NCI-H82 treated with DMSO at 0.1 percent for 48 hours (cell line): ENCODE data around the gene MYRIP.
"Not testable (repeated sequence)": the region's sequence is repeated elsewhere in the genome, so short reads cannot be mapped to it uniquely, and the experiment has no call there.

ENCODE experiments used
- DNase-seq: peaks from one replicate; lab custom pipeline; 2025; ENCODE audit not compliant: unreplicated experiment; lab: John Stamatoyannopoulos, UW

MYRIP gene

DNA sequence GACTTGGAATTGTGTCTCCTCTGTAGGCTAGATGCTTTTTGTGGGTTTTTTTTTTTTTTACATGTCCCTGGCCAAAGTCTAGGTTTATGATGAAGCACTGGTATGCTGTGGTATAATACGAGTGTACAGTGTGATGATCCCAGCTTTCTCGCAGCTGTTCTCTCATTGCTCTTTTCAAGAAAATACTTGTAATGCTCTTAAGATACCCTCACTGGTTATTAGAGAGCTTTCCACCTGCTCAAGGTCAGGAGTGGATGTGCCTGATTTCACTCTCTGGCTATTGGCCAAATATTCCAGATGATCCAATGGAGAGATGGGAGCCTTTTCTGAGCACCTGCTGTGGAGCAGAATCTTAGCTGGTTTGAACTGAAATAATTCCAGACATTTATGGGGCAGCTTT, 215.1 kb downstream of the MYRIP start:
- DNase-seq = no peak

- DNase-seq = not testable (repeated sequence)
Measured at GRCh38 chr3:40025892-40026291, 216.5 kb downstream of the MYRIP start.

DNA sequence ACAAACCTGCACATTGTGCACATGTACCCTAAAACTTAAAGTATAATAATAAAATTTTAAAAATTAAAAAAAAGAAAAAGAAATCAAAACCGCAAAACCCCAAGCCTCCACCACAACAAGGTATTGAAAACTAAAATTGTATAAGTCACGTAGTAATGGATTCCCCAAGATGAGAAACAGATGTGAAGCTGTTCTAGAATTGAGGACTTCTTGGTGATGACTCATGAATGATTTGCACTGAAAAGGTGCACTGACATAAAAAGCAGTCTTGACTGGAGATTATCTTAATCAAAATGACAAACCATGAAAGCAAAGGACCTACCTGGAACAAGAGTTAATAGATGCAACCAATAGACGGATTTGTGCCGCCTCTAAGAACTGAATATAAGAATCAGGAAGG, 225.8 kb downstream of the MYRIP start:
- DNase-seq = no peak

GRCh38 chr3:40037582-40037981, 228.2 kb downstream of the MYRIP start:
- no peak for DNase-seq

DNA sequence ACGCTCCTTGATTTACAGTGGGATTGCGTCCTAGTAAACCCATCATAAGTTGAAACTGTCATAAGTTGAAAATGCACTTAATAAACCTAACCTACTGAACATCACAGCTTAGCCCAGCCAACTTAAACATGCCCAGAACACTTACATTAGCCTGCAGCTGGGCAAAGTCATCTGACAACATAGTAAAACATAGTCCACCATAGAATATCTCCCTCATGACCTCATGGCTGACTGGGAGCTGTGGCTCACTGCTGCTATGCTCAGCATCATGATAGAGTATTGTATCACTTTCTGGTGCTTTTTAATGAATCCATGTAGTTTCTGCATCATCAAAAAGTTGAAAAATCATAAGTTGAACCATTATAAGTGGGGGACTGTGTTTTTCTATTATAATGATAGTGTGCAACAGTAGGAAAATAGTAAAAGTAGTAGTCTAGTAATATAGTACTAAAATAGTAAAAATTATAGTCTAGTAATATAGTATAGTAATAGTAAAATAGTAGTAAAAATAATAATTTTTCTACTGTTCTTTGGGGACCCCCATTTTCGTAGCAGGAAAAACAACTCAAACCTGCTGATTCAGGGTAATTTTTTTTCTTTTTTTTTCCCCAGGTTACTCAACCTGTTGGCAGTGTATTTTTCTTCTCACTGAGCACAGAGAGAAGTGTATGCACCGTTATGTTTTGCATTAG, 233.5 kb downstream of the MYRIP start:
- no peak for DNase-seq

GRCh38 chr3:40043444-40043755, 234.0 kb downstream of the MYRIP start:
- DNase-seq = no peak

- DNase-seq = no peak
Measured at GRCh38 chr3:40044487-40044886, 235.1 kb downstream of the MYRIP start.

DNA sequence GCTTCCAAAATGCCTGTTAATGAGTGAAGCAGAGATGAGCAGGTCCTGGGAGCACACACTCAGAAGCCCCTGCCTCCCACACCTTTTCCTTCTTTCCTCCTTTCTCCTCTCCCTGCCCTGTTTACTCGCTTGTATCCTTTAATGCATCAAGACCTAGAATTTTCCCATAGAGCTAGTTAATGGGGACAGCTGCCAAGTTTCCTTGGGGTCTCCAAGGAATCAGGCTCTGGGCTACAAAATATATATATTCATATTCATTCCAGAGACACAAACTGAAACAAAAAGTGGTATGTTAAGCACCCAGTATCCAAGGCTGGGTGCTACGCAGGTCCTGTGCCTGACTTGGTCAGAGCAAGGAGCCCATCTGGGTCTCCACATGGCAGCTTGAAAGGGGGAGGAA, 235.6 kb downstream of the MYRIP start:
- DNase-seq = no peak

DNA sequence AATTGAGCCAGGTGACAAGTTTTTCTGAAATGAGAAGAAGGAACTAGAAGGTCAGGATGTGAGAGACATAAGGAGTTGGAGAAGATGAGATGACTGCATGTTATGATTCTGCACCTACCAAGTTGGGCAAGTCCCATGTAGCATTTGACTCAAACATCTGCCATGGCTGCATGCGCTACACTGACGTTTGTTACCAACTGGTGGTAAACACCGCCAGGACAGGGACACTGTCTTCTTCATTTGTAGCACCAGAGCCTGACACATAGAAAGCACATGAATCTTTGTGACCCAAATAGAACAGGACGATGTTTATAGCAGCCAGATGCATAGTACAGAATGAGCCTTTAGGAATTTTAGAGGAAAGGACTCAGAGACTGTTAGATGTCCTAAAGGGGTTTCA, 236.7 kb downstream of the MYRIP start:
- no peak for DNase-seq

DNA sequence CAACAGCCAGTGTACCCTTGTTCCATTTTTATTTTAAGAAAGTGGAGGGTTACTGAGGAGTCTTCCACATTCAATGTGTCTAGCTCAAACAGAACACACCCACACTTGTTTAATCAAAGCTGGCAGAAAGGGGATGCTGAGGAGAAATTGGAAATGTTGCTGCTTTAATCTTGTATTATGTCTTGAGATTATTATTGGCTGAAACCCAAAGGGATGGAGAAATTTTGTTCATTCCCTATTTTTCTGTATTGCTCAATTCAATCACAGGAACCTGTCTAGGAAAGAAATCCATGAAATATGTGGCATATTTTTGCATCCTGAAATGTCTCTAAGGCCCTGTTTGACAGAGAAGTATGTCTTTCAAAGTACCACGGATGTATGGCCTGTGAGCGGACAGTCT, 238.0 kb downstream of the MYRIP start:
- no peak for DNase-seq

- no peak for DNase-seq
Measured at GRCh38 chr3:40053663-40054062, 244.3 kb downstream of the MYRIP start.

- no peak for DNase-seq
Measured at GRCh38 chr3:40054568-40055222, 245.3 kb downstream of the MYRIP start.

- no peak for DNase-seq
Measured at GRCh38 chr3:40055361-40055760, 246.0 kb downstream of the MYRIP start.

- DNase-seq = no peak
Measured at GRCh38 chr3:40055956-40056355, 246.5 kb downstream of the MYRIP start.

DNA sequence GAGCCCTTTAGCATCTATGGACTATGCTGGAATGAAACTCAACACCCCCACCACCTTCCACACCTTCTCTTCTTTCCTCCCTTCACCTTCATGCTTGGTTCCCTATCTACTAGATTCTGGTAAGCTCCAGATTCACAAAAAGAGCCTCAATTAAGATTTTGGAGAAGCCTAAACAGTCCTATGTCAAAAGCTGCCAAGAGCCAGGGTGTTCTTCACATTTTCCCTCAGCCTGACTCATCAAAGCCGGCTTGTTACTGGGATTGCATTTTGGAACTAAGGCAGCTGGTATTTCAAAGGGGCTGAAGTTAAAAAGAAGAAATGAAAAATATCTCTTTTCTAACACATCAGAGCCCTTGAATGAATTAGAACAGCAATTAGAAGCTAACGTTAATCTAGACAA, 247.7 kb downstream of the MYRIP start:
- no peak for DNase-seq

- DNase-seq = no peak
Measured at GRCh38 chr3:40057786-40058185, 248.4 kb downstream of the MYRIP start.

GRCh38 chr3:40068636-40069035, 259.2 kb downstream of the MYRIP start:
- no peak for DNase-seq

DNA sequence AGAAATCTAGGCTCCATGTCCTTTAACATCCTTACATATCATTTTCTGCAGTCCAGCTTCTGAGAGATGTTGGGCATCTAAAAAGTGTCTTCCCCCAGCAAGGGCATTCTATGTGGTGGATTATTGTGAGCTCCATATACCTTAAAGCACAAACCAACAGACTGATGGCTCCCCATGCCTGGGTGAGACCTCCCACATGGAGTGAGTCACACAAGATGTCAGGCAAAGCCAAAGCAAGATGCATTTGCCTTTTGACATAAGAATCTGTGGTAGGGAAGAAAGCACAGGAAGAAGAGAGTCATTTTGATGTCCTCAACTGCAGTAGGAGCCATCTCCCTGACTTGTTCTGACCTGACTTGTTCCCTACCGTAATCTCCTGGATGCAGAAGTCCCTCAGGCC, 261.4 kb downstream of the MYRIP start:
- no peak for DNase-seq

DNA sequence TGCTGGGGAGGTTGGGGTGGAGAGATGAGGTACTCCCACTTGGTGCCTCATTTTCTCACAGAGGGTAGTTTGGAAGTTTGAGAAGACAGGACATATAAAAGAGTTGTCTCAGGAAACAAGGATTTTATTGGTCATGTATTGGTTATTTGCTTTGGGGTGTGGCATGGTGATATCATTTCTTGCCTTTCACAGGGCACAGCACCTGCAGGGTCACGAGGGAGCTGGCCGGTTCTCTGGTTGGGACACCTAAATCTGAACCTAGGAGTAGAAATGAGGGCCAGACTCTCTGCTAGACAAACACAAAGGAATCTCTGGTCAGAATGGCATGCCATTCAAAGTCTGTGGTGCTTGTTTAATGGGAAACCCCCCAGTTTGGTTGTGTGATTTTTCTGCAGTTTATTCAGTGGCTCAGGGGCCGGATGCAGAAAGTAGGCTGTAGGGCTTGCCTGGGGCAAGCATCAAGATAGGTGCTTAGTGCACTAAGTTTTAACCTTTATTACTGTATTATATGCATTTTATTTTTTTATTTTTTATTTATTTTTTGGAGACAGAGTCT, 262.4 kb downstream of the MYRIP start:
- DNase-seq = no peak

- DNase-seq = no peak
Measured at GRCh38 chr3:40073310-40074007, 264.1 kb downstream of the MYRIP start.

GRCh38 chr3:40077139-40077538, 267.7 kb downstream of the MYRIP start:
- DNase-seq = not testable (repeated sequence)

- DNase-seq = not testable (repeated sequence)
Measured at GRCh38 chr3:40077828-40078492, 268.6 kb downstream of the MYRIP start.
